Measurements from ENCODE around the gene FRMD4A.

GRCh38 chr10:13907570-13907969, 423.2 kb downstream of the FRMD4A start:
- TF ChIP-seq CTCF (IDR thresholded peaks at IDR 0.05) (no peak), EP300 (IDR thresholded peaks at IDR 0.05; ENCODE audit: low read depth) (no peak), POLR2AphosphoS5 (IDR thresholded peaks at IDR 0.05) (no peak), POLR2A (IDR thresholded peaks at IDR 0.05) (no peak)
